ENCODE results near the gene USP28. TPM values are rescaled to one million over a fixed set of nuclear protein-coding genes. Genes with fewer than 3 reads are reported as not detected.

Gene USP28
- total RNA-seq, 1 experiment from 2014 or later, result 74.4 TPM

- H3K4me1 ChIP-seq, result peaks cover 7% of the 10 kb centered on the region
- intact Hi-C loops (cut with micrococcal nuclease; ENCODE audit: unreplicated experiment), result loop anchor here (5.0 kb wide), 1 partner anchor 64 kb away; no protein-coding TSS in a partner anchor
- H3K27ac Mint-ChIP-seq (ENCODE audit: unreplicated experiment), result no peak overlapping the region
- no peaks in the 10 kb centered on the region for H3K27me3 ChIP-seq (replicated peaks; ENCODE audit: control insufficient read depth, insufficient read depth, low read length)
- H3K9me3 ChIP-seq, result no peaks in the 10 kb centered on the region
- ChIA-PET CTCF (no interaction called here), POLR2A (no interaction called here)
- DNase-seq, result no peak
- H3K4me1 Mint-ChIP-seq (ENCODE audit: low read depth, unreplicated experiment), result peaks cover 32% of the 10 kb centered on the region
- peaks cover 31% of the 10 kb centered on the region for H3K36me3 Mint-ChIP-seq (ENCODE audit: insufficient read depth, unreplicated experiment)
- no peak for TF ChIP-seq CTCF (IDR thresholded peaks at IDR 0.05; ENCODE audit: insufficient read depth in 1 of 2, low read depth in 1 of 2, low read length in 1 of 2, severe bottlenecking in 1 of 2, unreplicated experiment in 1 of 2)
- no peak overlapping the region for H3K4me3 Mint-ChIP-seq (ENCODE audit: unreplicated experiment)
- H3K9me3 Mint-ChIP-seq (ENCODE audit: unreplicated experiment), result no peaks in the 10 kb centered on the region
- no peaks in the 10 kb centered on the region for H3K27me3 Mint-ChIP-seq (ENCODE audit: insufficient read depth, unreplicated experiment)
- no peaks in the 10 kb centered on the region; the same call in 1 of the 2 replicates for H3K36me3 ChIP-seq (ENCODE audit: control insufficient read depth, insufficient read depth, low read length)
- BruUV-seq (replicated peaks), result no TSS peak
- H3K4me3 ChIP-seq (ENCODE audit: low read depth, low read length), result no peak overlapping the region
Observed at GRCh38 chr11:113871336-113871735, 4.0 kb downstream of the USP28 start.

GRCh38 chr11:113867843-113868503 is 7.4 kb downstream of the USP28 start:
- no peak overlapping the region for H3K27ac Mint-ChIP-seq (ENCODE audit: unreplicated experiment)
- Histone ChIP-seq H3K4me1 (0 out of 2 replicates have a peak, but pooled peaks cover 5% of the 10 kb centered on the region), H3K9me3 (no peaks in the 10 kb centered on the region), H3K27me3 (replicated peaks; ENCODE audit: control insufficient read depth, insufficient read depth, low read length) (no peaks in the 10 kb centered on the region), H3K36me3 (ENCODE audit: control insufficient read depth, insufficient read depth, low read length) (no peaks in the 10 kb centered on the region; the same call in 1 of the 2 replicates), H3K4me3 (ENCODE audit: low read depth, low read length) (no peak overlapping the region)
- H3K4me3 Mint-ChIP-seq (ENCODE audit: unreplicated experiment), result no peak overlapping the region
- no peak for TF ChIP-seq CTCF (IDR thresholded peaks at IDR 0.05; ENCODE audit: insufficient read depth in 1 of 2, low read depth in 1 of 2, low read length in 1 of 2, severe bottlenecking in 1 of 2, unreplicated experiment in 1 of 2)
- CTCF ChIA-PET, result no interaction called here
- H3K27me3 Mint-ChIP-seq (ENCODE audit: insufficient read depth, unreplicated experiment), result no peaks in the 10 kb centered on the region
- POLR2A ChIA-PET, result no interaction called here
- no peak for DNase-seq
- peaks cover 16% of the 10 kb centered on the region for H3K4me1 Mint-ChIP-seq (ENCODE audit: low read depth, unreplicated experiment)
- intact Hi-C loops (cut with micrococcal nuclease; ENCODE audit: unreplicated experiment), result no loop called here
- no peaks in the 10 kb centered on the region for H3K9me3 Mint-ChIP-seq (ENCODE audit: unreplicated experiment)
- no TSS peak for BruUV-seq (replicated peaks)
- H3K36me3 Mint-ChIP-seq (ENCODE audit: insufficient read depth, unreplicated experiment), result peaks cover 14% of the 10 kb centered on the region

GRCh38 chr11:113865873-113866272 is 9.5 kb downstream of the USP28 start:
- BruUV-seq (replicated peaks), result no TSS peak
- H3K9me3 ChIP-seq, result no peaks in the 10 kb centered on the region
- POLR2A ChIA-PET, result no interaction called here

More at GRCh38 chr11:113865873-113866272, 9.5 kb downstream of the USP28 start:
- H3K9me3 Mint-ChIP-seq (ENCODE audit: unreplicated experiment), result no peaks in the 10 kb centered on the region
- no peak overlapping the region for H3K27ac Mint-ChIP-seq (ENCODE audit: unreplicated experiment)
- H3K4me1 ChIP-seq, result peaks cover 8% of the 10 kb centered on the region; the same call in 1 of the 2 replicates
- H3K27me3 ChIP-seq (replicated peaks; ENCODE audit: control insufficient read depth, insufficient read depth, low read length), result no peaks in the 10 kb centered on the region
- H3K4me3 Mint-ChIP-seq (ENCODE audit: unreplicated experiment), result no peak overlapping the region
- peaks cover 14% of the 10 kb centered on the region for H3K4me1 Mint-ChIP-seq (ENCODE audit: low read depth, unreplicated experiment)
- no peak for DNase-seq
- intact Hi-C loops (cut with micrococcal nuclease; ENCODE audit: unreplicated experiment), result no loop called here
- no peaks in the 10 kb centered on the region for H3K27me3 Mint-ChIP-seq (ENCODE audit: insufficient read depth, unreplicated experiment)
- no peak for TF ChIP-seq CTCF (IDR thresholded peaks at IDR 0.05; ENCODE audit: insufficient read depth in 1 of 2, low read depth in 1 of 2, low read length in 1 of 2, severe bottlenecking in 1 of 2, unreplicated experiment in 1 of 2)
- H3K36me3 Mint-ChIP-seq (ENCODE audit: insufficient read depth, unreplicated experiment), result peaks cover 14% of the 10 kb centered on the region
- no peaks in the 10 kb centered on the region; the same call in 1 of the 2 replicates for H3K36me3 ChIP-seq (ENCODE audit: control insufficient read depth, insufficient read depth, low read length)
- H3K4me3 ChIP-seq (ENCODE audit: low read depth, low read length), result no peak overlapping the region
- CTCF ChIA-PET, result no interaction called here

Measured in Caco-2 (cell line).